Measurements from ENCODE around the gene HCRTR1. TPM values are rescaled to one million over a fixed set of nuclear protein-coding genes. Genes with fewer than 3 reads are reported as not detected.

The HCRTR1 gene
- total and polyA plus RNA-seq, 8 donors = 0.14 to 0.52 (median 0.19) TPM; not detected in 5

- no peaks in the 10 kb centered on the region for H3K27me3 ChIP-seq
- no peaks in the 10 kb centered on the region for H3K9me3 ChIP-seq
- WGBS, 2 donors = 2 to 3% methylated on average over 18 of the region's 18 CpGs
- ATAC-seq (no peak), FAIRE-seq (no peak), DNase-seq (peak in 1 of 6 donors; percentile 30)
- peak overlapping the region; percentile 86 to 95 (median 88) for H3K27ac ChIP-seq
- H3K36me3 ChIP-seq = no peaks in the 10 kb centered on the region
- intact Hi-C loops (cut with DNase I) = no loop called here
- TF ChIP-seq CTCF (IDR thresholded peaks at IDR 0.05) = no peak
- peaks cover 7 to 14% (median 13%) of the 10 kb centered on the region in 3 donors for H3K4me1 ChIP-seq
- peak overlapping the region; percentile 72 to 99 (median 86) for H3K4me3 ChIP-seq
Observed at GRCh38 chr1:31643976-31644559, 26.6 kb downstream of the HCRTR1 start.

- ATAC-seq = peak; percentile 96 to 99 (median 97)
- TF ChIP-seq CTCF (IDR thresholded peaks at IDR 0.05) = no peak
- peak; percentile 98 to 99 (median 99) for DNase-seq
- 0% methylated on average over 56 of the region's 56 CpGs for WGBS, 2 donors
- intact Hi-C loops (cut with DNase I) = no loop called here
- peak within 1 kb of the TSS; percentile 86 to 95 (median 88) for H3K27ac ChIP-seq
- H3K27me3 ChIP-seq = no peaks in the 10 kb centered on the region
- peak; percentile 86 for FAIRE-seq
- no peaks in the 10 kb centered on the region for H3K9me3 ChIP-seq
- H3K36me3 ChIP-seq = no peaks in the 10 kb centered on the region
- H3K4me3 ChIP-seq = peak within 1 kb of the TSS; percentile 72 to 99 (median 86)
- peaks cover 7 to 14% (median 10%) of the 10 kb centered on the region in 3 donors for H3K4me1 ChIP-seq
Observed at GRCh38 chr1:31644560-31645273, 27.2 kb downstream of the HCRTR1 start, which contains the start of gene PEF1. PEF1 (minus strand) TSS chr1:31644876; CDS start chr1:31644864, 12 bp downstream.

- no peak for TF ChIP-seq CTCF (IDR thresholded peaks at IDR 0.05)
- intact Hi-C loops (cut with DNase I) = no loop called here
- WGBS, 2 donors = 1% methylated on average over 11 of the region's 11 CpGs
- H3K9me3 ChIP-seq = no peaks in the 10 kb centered on the region
- FAIRE-seq (no peak), DNase-seq (peak in 2 of 6 donors; percentile 88 to 91), ATAC-seq (no peak)
- no peaks in the 10 kb centered on the region for H3K27me3 ChIP-seq
- peak overlapping the region; percentile 86 to 95 (median 88) for H3K27ac ChIP-seq
- peaks cover 7 to 14% (median 10%) of the 10 kb centered on the region in 3 donors for H3K4me1 ChIP-seq
- peak overlapping the region; percentile 72 to 99 (median 86) for H3K4me3 ChIP-seq
- H3K36me3 ChIP-seq = no peaks in the 10 kb centered on the region
Observed at GRCh38 chr1:31645274-31645568, 27.7 kb downstream of the HCRTR1 start.

- H3K9me3 ChIP-seq = no peaks in the 10 kb centered on the region
- ATAC-seq (no peak), DNase-seq (no peak), FAIRE-seq (no peak)
- TF ChIP-seq CTCF (IDR thresholded peaks at IDR 0.05) = no peak
- 96 to 97% methylated on average over 4 of the region's 4 CpGs for WGBS, 2 donors
- no peaks in the 10 kb centered on the region for H3K36me3 ChIP-seq
- H3K27me3 ChIP-seq = no peaks in the 10 kb centered on the region
- H3K4me1 ChIP-seq = peaks cover 7 to 14% (median 12%) of the 10 kb centered on the region in 3 donors
- H3K4me3 ChIP-seq = no peak overlapping the region
- H3K27ac ChIP-seq = no peak overlapping the region
- intact Hi-C loops (cut with DNase I) = no loop called here
Observed at GRCh38 chr1:31646259-31646960, 28.9 kb downstream of the HCRTR1 start.

Data from pancreas (tissue), 10 donors.